WTC11 (cell line): Measurements from ENCODE around the gene NDUFA13. TPM values are rescaled to one million over a fixed set of nuclear protein-coding genes. Genes with fewer than 3 reads are reported as not detected.
A peak's percentile ranks its signal among the peaks of the same experiment; 100 is the strongest.

ENCODE experiments used
- ATAC-seq: fragments of 200-7000 bp; cut with Tn5 transposase; 2 replicates; pipeline ENCODE4 v1.10.0; 2021; ENCODE audit warnings: mild to moderate bottlenecking, moderate library complexity
- CTCF ChIA-PET: fragments of 300-600 bp; sonication (Branson Sonifier 250); formaldehyde crosslinking; loops from one replicate; lab custom pipeline; 2021; ENCODE audit warnings: antibody characterized with exemption; lab: Charles Lee
- POLR2A ChIA-PET: fragments of 350-600 bp; sonication (Branson Sonifier 250); formaldehyde crosslinking; loops from one replicate; lab custom pipeline; 2021; ENCODE audit warnings: antibody characterized with exemption; lab: Charles Lee
- DNase-seq: peaks from one replicate; pipeline ENCODE4 v3.0.0; 2021; ENCODE audit warnings: low spot score
- H3K27ac Mint-ChIP-seq: 2 replicates; pipeline ENCODE4 v1.8.0; 2021; ENCODE audit warnings: mixed read lengths
- H3K27me3 Mint-ChIP-seq: 2 replicates; pipeline ENCODE4 v1.8.0; 2021; ENCODE audit warnings: low read depth, mild to moderate bottlenecking, moderate library complexity, mixed read lengths
- H3K36me3 Mint-ChIP-seq: 2 replicates; pipeline ENCODE4 v1.8.0; 2021; ENCODE audit warnings: mixed read lengths
- H3K4me1 Mint-ChIP-seq: 2 replicates; pipeline ENCODE4 v1.8.0; 2022; ENCODE audit warnings: mixed read lengths
- H3K4me3 Mint-ChIP-seq: 2 replicates; pipeline ENCODE4 v1.8.0; 2021; ENCODE audit warnings: mild to moderate bottlenecking, moderate library complexity, mixed read lengths
- H3K9me3 Mint-ChIP-seq: 2 replicates; pipeline ENCODE4 v1.8.0; 2021; ENCODE audit warnings: mixed read lengths
- GABPB1 ChIP-seq: sonication (generic); formaldehyde crosslinking; IDR thresholded peaks from 2 replicates; pipeline ENCODE4 v1.8.1; 2023; ENCODE audit warnings: mild to moderate bottlenecking, missing genetic modification reagents
- GTF2I ChIP-seq: fragments of 250-450 bp; sonication (Bioruptor Pico); conservative IDR thresholded peaks from 2 replicates; pipeline ENCODE4 v1.4.0; 2021; ENCODE audit warnings: mild to moderate bottlenecking
- MYBL2 ChIP-seq: sonication (generic); formaldehyde crosslinking; IDR thresholded peaks from 2 replicates; pipeline ENCODE4 v1.8.1; 2023; ENCODE audit warnings: mild to moderate bottlenecking, moderate library complexity, missing genetic modification reagents
- RORB ChIP-seq: fragments of 250-450 bp; sonication (Bioruptor Pico); IDR thresholded peaks from 2 replicates; pipeline ENCODE4 v1.9.0; 2021; ENCODE audit warnings: mild to moderate bottlenecking
- SMAD4 ChIP-seq: sonication (generic); formaldehyde crosslinking; IDR thresholded peaks from 2 replicates; pipeline ENCODE4 v1.8.0; 2022; ENCODE audit warnings: mild to moderate bottlenecking, missing genetic modification reagents
- SP1 ChIP-seq: sonication (generic); formaldehyde crosslinking; conservative IDR thresholded peaks from 2 replicates; pipeline ENCODE4 v1.8.1; 2022; ENCODE audit warnings: missing genetic modification reagents
- ZNF416 ChIP-seq: fragments of 250-450 bp; sonication (Bioruptor Pico); IDR thresholded peaks from 2 replicates; pipeline ENCODE4 v1.9.0; 2021; ENCODE audit warnings: mild to moderate bottlenecking, inconsistent platforms
- total RNA-seq: library from RNA; stranded (reverse); gene quantifications from 3 replicates; pipeline ENCODE4 v1.2.3, GENCODE V29; 2021
- TF ChIP-seq, protein P1 (sequence below): fragments of 250-450 bp; sonication (Bioruptor Pico); IDR thresholded peaks from 2 replicates; pipeline ENCODE4 v2.1.2; 2022; ENCODE audit warnings: mild to moderate bottlenecking, moderate library complexity
- TF ChIP-seq, protein P2 (sequence below): sonication (generic); formaldehyde crosslinking; IDR thresholded peaks from 2 replicates; pipeline ENCODE4 v1.8.1; 2022; ENCODE audit warnings: mild to moderate bottlenecking, moderate library complexity, missing genetic modification reagents
- TF ChIP-seq, protein P3 (sequence below): sonication (generic); formaldehyde crosslinking; IDR thresholded peaks from 2 replicates; pipeline ENCODE4 v1.8.1; 2023; ENCODE audit warnings: mild to moderate bottlenecking, missing genetic modification reagents
- TF ChIP-seq, protein P4 (sequence below): sonication (generic); formaldehyde crosslinking; IDR thresholded peaks from 2 replicates; pipeline ENCODE4 v1.8.0; 2022; ENCODE audit warnings: missing genetic modification reagents
- TF ChIP-seq, protein P5 (sequence below): sonication (generic); formaldehyde crosslinking; IDR thresholded peaks from 2 replicates; pipeline ENCODE4 v1.8.1; 2022; ENCODE audit warnings: mild to moderate bottlenecking, missing genetic modification reagents, moderate library complexity, borderline replicate concordance
- TF ChIP-seq, protein P6 (sequence below): fragments of 250-450 bp; sonication (Bioruptor Pico); conservative IDR thresholded peaks from 2 replicates; pipeline ENCODE4 v1.9.0; 2021; ENCODE audit warnings: mild to moderate bottlenecking

The NDUFA13 gene
- total RNA-seq, 1 experiment from 2014 or later = 519 TPM

DNA sequence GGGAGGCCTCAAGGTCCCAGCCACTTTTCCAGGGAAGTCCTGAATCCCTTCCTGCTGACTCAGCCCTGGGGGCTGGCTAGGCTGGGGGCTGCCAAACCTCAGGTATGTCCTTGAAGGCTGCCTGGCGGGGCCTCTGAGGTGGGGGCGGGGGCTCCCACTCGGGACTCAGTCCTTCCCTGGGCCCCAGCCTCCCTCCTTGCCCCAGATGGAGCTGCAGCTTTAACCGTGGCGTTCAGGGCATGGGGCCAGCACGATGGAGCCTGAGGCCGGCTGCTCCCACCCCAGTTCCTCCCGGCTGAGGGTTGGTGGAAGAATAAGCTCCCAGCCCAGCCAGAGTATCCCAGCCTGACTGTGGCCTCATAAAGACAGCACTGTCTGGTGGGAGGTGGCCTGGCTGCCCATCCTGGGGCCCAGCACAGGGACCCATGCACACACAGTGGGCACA lies 34.5 kb downstream of the NDUFA13 start:
- Mint-ChIP-seq H3K4me3 (no peak overlapping the region), H3K27me3 (no peaks in the 10 kb centered on the region), H3K9me3 (no peaks in the 10 kb centered on the region), H3K36me3 (no peaks in the 10 kb centered on the region), H3K27ac (no peak overlapping the region), H3K4me1 (no peaks in the 10 kb centered on the region)
- CTCF ChIA-PET = interaction anchor here (0.5 to 9.9 kb wide), 3 partner anchors 16 to 266 kb away, joined by 3 to 408 read pairs (median 7); partner anchors contain the start of genes CILP2, GMIP and YJEFN3
- ATAC-seq (no peak), DNase-seq (no peak)
- TF ChIP-seq GABPB1 (no peak), ZNF416 (CRISPR knock-in tag) (no peak), RORB (CRISPR knock-in tag) (no peak), SMAD4 (CRISPR knock-in tag) (no peak), MYBL2 (no peak), SP1 (CRISPR knock-in tag) (no peak)
- TF ChIP-seq, protein P1, sequence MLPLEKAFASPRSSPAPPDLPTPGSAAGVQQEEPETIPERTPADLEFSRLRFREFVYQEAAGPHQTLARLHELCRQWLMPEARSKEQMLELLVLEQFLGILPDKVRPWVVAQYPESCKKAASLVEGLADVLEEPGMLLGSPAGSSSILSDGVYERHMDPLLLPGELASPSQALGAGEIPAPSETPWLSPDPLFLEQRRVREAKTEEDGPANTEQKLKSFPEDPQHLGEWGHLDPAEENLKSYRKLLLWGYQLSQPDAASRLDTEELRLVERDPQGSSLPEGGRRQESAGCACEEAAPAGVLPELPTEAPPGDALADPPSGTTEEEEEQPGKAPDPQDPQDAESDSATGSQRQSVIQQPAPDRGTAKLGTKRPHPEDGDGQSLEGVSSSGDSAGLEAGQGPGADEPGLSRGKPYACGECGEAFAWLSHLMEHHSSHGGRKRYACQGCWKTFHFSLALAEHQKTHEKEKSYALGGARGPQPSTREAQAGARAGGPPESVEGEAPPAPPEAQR = no peak
- TF ChIP-seq, protein P2, sequence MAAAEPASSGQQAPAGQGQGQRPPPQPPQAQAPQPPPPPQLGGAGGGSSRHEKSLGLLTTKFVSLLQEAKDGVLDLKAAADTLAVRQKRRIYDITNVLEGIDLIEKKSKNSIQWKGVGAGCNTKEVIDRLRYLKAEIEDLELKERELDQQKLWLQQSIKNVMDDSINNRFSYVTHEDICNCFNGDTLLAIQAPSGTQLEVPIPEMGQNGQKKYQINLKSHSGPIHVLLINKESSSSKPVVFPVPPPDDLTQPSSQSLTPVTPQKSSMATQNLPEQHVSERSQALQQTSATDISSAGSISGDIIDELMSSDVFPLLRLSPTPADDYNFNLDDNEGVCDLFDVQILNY (CRISPR knock-in tag) = no peak
- TF ChIP-seq, protein P3, sequence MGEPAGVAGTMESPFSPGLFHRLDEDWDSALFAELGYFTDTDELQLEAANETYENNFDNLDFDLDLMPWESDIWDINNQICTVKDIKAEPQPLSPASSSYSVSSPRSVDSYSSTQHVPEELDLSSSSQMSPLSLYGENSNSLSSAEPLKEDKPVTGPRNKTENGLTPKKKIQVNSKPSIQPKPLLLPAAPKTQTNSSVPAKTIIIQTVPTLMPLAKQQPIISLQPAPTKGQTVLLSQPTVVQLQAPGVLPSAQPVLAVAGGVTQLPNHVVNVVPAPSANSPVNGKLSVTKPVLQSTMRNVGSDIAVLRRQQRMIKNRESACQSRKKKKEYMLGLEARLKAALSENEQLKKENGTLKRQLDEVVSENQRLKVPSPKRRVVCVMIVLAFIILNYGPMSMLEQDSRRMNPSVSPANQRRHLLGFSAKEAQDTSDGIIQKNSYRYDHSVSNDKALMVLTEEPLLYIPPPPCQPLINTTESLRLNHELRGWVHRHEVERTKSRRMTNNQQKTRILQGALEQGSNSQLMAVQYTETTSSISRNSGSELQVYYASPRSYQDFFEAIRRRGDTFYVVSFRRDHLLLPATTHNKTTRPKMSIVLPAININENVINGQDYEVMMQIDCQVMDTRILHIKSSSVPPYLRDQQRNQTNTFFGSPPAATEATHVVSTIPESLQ (CRISPR knock-in tag) = no peak
- TF ChIP-seq, protein P4, sequence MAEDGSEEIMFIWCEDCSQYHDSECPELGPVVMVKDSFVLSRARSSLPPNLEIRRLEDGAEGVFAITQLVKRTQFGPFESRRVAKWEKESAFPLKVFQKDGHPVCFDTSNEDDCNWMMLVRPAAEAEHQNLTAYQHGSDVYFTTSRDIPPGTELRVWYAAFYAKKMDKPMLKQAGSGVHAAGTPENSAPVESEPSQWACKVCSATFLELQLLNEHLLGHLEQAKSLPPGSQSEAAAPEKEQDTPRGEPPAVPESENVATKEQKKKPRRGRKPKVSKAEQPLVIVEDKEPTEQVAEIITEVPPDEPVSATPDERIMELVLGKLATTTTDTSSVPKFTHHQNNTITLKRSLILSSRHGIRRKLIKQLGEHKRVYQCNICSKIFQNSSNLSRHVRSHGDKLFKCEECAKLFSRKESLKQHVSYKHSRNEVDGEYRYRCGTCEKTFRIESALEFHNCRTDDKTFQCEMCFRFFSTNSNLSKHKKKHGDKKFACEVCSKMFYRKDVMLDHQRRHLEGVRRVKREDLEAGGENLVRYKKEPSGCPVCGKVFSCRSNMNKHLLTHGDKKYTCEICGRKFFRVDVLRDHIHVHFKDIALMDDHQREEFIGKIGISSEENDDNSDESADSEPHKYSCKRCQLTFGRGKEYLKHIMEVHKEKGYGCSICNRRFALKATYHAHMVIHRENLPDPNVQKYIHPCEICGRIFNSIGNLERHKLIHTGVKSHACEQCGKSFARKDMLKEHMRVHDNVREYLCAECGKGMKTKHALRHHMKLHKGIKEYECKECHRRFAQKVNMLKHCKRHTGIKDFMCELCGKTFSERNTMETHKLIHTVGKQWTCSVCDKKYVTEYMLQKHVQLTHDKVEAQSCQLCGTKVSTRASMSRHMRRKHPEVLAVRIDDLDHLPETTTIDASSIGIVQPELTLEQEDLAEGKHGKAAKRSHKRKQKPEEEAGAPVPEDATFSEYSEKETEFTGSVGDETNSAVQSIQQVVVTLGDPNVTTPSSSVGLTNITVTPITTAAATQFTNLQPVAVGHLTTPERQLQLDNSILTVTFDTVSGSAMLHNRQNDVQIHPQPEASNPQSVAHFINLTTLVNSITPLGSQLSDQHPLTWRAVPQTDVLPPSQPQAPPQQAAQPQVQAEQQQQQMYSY = no peak
- TF ChIP-seq, protein P5, sequence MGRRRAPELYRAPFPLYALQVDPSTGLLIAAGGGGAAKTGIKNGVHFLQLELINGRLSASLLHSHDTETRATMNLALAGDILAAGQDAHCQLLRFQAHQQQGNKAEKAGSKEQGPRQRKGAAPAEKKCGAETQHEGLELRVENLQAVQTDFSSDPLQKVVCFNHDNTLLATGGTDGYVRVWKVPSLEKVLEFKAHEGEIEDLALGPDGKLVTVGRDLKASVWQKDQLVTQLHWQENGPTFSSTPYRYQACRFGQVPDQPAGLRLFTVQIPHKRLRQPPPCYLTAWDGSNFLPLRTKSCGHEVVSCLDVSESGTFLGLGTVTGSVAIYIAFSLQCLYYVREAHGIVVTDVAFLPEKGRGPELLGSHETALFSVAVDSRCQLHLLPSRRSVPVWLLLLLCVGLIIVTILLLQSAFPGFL = no peak
- POLR2A ChIA-PET = interaction anchor here (0.7 kb wide), 1 partner anchor 22 kb away, joined by 3 read pairs; the partner anchor contains the start of gene YJEFN3

DNA sequence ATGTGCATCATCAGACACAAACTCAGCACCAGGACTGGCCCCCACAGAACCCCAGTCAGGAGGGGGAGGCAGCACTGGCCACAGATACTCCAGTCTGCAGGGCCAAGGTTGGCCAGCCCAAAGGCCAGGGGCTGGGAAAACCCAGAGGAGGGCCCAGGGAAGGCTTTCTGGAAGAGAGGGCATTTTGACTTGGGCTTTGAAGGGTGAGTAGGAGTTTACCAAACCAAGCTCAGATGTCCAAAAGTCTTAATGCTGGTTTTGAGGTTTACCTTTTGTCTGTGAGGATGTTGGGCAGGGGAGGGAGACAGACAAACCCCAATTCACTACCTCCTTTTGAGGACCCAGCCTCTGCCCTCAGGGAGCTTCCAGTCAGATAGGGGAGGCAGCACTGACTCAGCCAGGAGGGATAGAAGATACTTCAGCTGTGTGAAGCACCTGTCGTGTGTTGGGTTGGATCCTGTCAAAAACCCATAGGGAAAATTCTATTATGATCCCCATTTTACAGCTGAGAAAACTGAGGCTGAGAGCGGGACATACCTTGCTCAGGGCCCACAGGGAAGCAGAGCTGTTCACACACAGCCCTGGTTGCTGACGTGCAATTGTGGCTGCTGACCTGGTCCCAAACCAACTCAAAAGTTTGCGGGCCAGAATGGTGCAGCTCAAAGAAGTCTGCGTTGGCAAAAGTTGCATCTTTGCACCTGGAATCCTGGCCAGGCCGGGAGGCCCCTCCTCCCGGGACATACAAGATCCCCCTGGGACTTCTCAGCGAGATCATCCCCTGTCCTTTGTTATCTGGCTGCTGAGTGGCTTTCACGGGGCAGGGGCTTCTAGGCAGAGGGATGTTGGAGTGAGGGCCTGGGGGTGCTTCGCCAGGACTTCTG lies 35.2 kb downstream of the NDUFA13 start:
- TF ChIP-seq, protein P6, sequence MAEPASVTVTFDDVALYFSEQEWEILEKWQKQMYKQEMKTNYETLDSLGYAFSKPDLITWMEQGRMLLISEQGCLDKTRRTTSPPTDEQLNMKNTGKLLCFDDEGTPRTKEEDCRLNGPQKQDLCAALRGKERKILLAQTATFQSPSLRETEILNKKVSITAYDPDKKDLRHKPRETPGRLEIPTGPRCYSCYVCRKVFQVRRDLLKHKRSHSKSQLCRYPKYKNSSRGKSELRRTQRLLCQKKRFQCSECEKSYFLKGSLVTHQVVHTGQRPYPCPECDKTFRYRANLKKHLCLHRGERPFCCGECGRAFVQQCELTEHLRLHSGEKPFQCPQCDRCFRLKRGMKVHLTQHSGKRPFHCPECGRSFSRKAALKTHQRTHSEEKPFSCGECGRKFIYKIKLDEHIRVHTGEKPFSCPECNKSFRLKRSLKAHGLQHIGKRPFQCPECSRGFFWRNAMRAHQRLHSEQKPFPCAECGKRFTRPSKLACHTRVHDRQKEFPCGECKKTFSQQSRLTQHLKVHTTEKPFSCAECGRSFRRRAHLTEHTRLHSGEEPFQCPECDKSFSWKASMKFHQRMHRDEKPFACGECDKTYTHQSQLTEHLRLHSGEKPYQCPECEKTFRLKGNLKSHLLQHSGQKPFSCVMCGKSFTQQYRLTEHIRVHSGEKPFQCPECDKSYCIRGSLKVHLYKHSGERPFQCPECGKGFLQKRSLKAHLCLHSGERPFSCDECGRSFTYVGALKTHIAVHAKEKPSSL (CRISPR knock-in tag) = no peak
- TF ChIP-seq GTF2I (CRISPR knock-in tag) = peak; percentile 35; the same call in 1 of the 2 replicates
- H3K4me1 Mint-ChIP-seq = no peaks in the 10 kb centered on the region
- POLR2A ChIA-PET = interaction anchor here (0.6 to 0.7 kb wide), 3 partner anchors 23 to 614 kb away, joined by 3 to 4 read pairs (median 3); partner anchors contain the start of gene YJEFN3
- no peak overlapping the region for H3K27ac Mint-ChIP-seq
- ATAC-seq (no peak), DNase-seq (no peak)
- no peaks in the 10 kb centered on the region for H3K36me3 Mint-ChIP-seq
- no peak overlapping the region for H3K4me3 Mint-ChIP-seq
- CTCF ChIA-PET = interaction anchor here (0.5 to 9.9 kb wide), 6 partner anchors 9 to 267 kb away, joined by 3 to 408 read pairs (median 4); partner anchors contain the start of genes CILP2, GMIP and YJEFN3
- H3K27me3 Mint-ChIP-seq = no peaks in the 10 kb centered on the region
- H3K9me3 Mint-ChIP-seq = no peaks in the 10 kb centered on the region
